Measurements from ENCODE around the gene TIPRL.

Gene TIPRL

DNA sequence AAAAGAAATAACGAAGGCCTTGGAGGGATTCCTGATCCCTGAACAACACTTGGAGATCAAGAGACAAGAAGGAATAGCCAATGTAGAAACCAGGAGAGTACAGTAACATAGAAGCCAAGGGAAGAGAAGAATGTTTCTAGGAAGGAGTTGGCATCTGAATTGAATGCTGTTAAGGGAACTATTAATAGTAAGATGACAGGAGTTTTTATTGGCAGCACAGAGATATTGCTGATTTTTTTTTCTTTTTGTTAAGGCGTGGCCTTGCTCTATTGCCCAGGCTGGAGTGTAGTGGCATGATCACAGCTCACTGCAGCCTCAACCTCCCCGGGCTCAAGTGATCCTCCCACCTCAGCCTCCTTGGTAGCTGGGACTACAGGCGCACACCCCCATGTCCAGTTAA is 37.4 kb downstream of the TIPRL start:
- TF ChIP-seq, protein P1, sequence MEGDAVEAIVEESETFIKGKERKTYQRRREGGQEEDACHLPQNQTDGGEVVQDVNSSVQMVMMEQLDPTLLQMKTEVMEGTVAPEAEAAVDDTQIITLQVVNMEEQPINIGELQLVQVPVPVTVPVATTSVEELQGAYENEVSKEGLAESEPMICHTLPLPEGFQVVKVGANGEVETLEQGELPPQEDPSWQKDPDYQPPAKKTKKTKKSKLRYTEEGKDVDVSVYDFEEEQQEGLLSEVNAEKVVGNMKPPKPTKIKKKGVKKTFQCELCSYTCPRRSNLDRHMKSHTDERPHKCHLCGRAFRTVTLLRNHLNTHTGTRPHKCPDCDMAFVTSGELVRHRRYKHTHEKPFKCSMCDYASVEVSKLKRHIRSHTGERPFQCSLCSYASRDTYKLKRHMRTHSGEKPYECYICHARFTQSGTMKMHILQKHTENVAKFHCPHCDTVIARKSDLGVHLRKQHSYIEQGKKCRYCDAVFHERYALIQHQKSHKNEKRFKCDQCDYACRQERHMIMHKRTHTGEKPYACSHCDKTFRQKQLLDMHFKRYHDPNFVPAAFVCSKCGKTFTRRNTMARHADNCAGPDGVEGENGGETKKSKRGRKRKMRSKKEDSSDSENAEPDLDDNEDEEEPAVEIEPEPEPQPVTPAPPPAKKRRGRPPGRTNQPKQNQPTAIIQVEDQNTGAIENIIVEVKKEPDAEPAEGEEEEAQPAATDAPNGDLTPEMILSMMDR (IDR thresholded peaks at IDR 0.05; ENCODE audit: borderline replicate concordance, insufficient read depth, low read depth, low read length): no peak
- no peak overlapping the region for H3K4me3 ChIP-seq (ENCODE audit: low read depth, low read length)

DNA sequence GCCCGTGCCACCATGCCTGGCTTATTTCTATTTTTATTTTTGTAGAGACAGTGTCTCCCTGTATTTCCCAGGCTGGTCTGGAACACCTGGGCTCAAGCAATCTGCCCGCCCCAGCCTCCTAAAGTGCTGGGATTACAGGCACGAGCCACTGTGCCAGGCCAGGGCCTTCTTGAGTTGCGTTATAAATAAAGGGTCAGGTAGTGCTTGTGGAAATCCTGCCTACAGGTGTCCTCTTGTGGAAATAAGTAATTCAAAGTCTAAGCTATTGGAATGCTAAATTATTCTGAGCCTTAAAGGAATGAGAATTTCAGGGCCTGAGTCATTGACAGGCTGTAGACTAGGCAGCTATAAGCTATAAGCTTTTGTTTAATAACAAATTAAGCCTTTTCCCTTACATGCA is 38.9 kb downstream of the TIPRL start:
- no peak overlapping the region for H3K4me3 ChIP-seq (ENCODE audit: low read depth, low read length)
- TF ChIP-seq, protein P1 (IDR thresholded peaks at IDR 0.05; ENCODE audit: borderline replicate concordance, insufficient read depth, low read depth, low read length): no peak

DNA sequence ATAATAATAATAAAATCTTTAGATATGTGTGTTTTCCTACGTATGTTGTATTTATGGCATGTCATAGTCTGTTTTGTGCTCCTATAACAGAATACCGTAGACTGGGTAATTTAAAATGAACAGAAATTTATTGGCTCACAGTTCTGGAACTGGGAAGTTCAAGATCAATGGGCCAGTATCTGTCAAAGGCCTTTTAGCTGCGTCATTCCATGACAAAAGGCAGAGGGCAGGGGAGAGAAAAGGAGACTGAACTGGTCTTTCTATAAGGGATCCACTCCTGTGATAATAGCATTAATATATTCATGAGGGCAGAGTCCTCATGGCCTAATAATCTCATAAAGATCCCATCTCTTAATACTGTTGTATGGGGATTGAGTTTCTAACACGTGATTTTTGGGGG is 39.9 kb downstream of the TIPRL start:
- TF ChIP-seq, protein P1 (IDR thresholded peaks at IDR 0.05; ENCODE audit: borderline replicate concordance, insufficient read depth, low read depth, low read length): no peak
- H3K4me3 ChIP-seq (ENCODE audit: low read depth, low read length): no peak overlapping the region

- no peak overlapping the region for H3K4me3 ChIP-seq (ENCODE audit: low read depth, low read length)
- TF ChIP-seq, protein P1 (IDR thresholded peaks at IDR 0.05; ENCODE audit: borderline replicate concordance, insufficient read depth, low read depth, low read length): no peak
Measured at GRCh38 chr1:168220470-168220871, 41.7 kb downstream of the TIPRL start.

DNA sequence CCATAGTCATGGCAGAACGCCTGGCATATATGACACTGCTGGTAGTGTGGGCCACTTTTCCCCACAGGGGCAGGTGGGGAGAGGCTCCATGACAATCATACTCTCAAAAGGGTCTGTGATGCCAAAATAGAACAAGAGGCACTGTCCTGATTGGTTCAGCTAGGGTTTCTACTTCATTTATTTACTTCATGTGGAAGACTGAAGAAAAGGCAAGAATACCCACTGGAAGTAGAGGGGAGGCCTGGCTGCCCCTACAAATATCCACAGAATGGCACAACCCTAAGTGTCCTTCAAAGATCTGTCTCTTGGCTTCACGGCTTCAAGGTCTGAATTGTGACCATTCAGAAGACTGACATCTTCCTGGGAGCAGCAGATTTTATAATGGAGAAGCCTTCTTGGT is 42.5 kb downstream of the TIPRL start:
- H3K4me3 ChIP-seq (ENCODE audit: low read depth, low read length): no peak overlapping the region
- TF ChIP-seq, protein P1 (IDR thresholded peaks at IDR 0.05; ENCODE audit: borderline replicate concordance, insufficient read depth, low read depth, low read length): no peak

- no peak overlapping the region for H3K4me3 ChIP-seq (ENCODE audit: low read depth, low read length)
- TF ChIP-seq, protein P1 (IDR thresholded peaks at IDR 0.05; ENCODE audit: borderline replicate concordance, insufficient read depth, low read depth, low read length): no peak
Measured at GRCh38 chr1:168223261-168223660, 44.5 kb downstream of the TIPRL start.

DNA sequence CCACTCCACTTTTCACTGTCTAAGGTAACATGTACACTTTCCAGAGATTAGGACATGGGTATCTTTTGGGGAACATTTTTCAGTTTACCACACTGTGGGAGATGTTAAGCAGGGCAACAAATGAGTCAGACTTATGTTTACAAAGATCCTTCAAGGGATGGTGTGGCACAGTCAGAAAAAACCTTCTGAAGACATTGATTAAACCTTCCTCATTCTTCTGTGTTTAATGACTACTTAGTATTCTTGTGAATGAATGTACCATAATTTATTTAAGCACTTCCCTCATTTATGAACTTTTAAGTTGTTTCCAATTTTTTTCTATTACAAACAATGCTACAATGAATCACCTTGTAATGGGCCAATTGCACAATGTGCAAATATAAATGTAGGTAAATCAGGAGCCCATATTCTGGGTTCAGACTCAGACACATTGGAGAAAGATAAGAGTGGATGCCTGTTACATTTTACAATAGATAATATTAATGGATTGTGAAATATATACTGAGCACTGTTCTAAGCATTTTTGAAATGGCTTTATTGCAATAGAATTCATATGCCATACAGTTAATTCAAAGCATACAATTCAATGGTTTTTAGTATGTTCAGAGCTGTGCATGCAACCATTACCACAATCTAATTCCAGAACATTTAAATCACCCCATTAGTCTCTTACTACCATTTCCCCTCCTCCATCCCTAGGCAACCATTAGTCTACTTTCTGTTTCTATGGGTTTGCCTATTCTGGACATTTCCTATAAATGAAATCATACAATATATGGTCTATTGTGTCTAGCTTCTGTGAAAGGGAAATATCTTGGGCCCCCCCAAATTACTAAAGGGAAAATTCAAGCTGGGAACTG is 45.1 kb downstream of the TIPRL start:
- TF ChIP-seq, protein P1 (IDR thresholded peaks at IDR 0.05; ENCODE audit: borderline replicate concordance, insufficient read depth, low read depth, low read length): no peak
- no peak overlapping the region for H3K4me3 ChIP-seq (ENCODE audit: low read depth, low read length)
